ENCODE data around the gene ABL2.

Gene ABL2

DNA sequence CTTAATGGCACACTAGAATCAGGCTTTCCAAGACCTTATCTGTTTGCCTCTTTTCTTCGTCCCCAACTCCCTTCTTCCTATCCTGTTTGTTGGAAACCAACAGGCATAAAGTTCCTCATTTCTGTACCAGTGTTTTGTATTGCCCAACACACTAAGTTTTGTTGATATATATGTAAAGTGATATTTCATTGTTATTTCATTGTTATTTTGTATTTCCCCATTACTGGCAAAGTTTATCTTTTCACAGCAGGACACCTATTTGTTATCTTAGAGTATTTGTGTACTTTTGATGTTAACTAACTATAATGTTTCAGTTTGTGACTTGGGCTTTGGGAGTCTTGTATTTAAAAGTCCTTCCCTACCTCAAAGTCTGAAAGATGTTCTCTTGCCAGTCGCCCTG, 176.7 kb downstream of the ABL2 start:
- no peak for DNase-seq (ENCODE audit: low read depth, low spot score)
